Anterior cingulate cortex (tissue), 58 donors: Measurements from ENCODE around the gene CYP1A1.

ENCODE experiments used
- DNase-seq, 58 donors: peaks; one replicate each; lab custom pipeline; 2025; lab: John Stamatoyannopoulos, UW

CYP1A1 gene

GRCh38 chr15:74696398-74696729, 29.0 kb downstream of the CYP1A1 start:
- no peak for DNase-seq

GRCh38 chr15:74695597-74696397, 29.5 kb downstream of the CYP1A1 start, which contains the start of gene EDC3:
Gene EDC3, minus strand, starts transcription at chr15:74696024. Its CDS starts 20,900 bp downstream, at chr15:74675124.
- DNase-seq, result peak; percentile 15 to 93 (median 78)

GRCh38 chr15:74692327-74692726, 33.0 kb downstream of the CYP1A1 start:
- no peak for DNase-seq

GRCh38 chr15:74683758-74684157, 41.6 kb downstream of the CYP1A1 start:
- DNase-seq, result no peak

GRCh38 chr15:74682954-74683353, 42.4 kb downstream of the CYP1A1 start:
- no peak for DNase-seq

GRCh38 chr15:74680456-74680855, 44.9 kb downstream of the CYP1A1 start:
- DNase-seq, result no peak

- no peak for DNase-seq
Observed at GRCh38 chr15:74676801-74677200, 48.5 kb downstream of the CYP1A1 start.

GRCh38 chr15:74674161-74674560, 51.2 kb downstream of the CYP1A1 start:
- DNase-seq, result no peak

GRCh38 chr15:74669627-74670026, 55.7 kb downstream of the CYP1A1 start:
- no peak for DNase-seq
